Neuronal stem cell (in vitro differentiated cells): ENCODE measurements around the gene DAPK1.

Experiments
- DNase-seq: peaks from one replicate; pipeline ENCODE4 v3.0.0-alpha.2; 2013; ENCODE audit warnings: low spot score
- H2AFZ ChIP-seq: one replicate; pipeline ENCODE4 v1.6.1; 2013; ENCODE audit warnings: mild to moderate bottlenecking, low read length, inconsistent platforms
- H2AK5ac ChIP-seq: 2 replicates; pipeline ENCODE4 v1.6.1; 2013; ENCODE audit warnings: low read depth, mild to moderate bottlenecking, inconsistent platforms, low read length, moderate library complexity, mixed read lengths
- H2BK120ac ChIP-seq: 2 replicates; pipeline ENCODE4 v1.6.1; 2013; ENCODE audit warnings: low read depth, mild to moderate bottlenecking, inconsistent platforms, low read length, moderate library complexity, mixed read lengths
- H2BK12ac ChIP-seq: one replicate; pipeline ENCODE4 v1.6.1; 2013; ENCODE audit warnings: low read length, inconsistent platforms
- H2BK15ac ChIP-seq: 2 replicates; pipeline ENCODE4 v1.6.1; 2013; ENCODE audit warnings: mild to moderate bottlenecking, low read length, inconsistent platforms, mixed read lengths
- H2BK5ac ChIP-seq: one replicate; pipeline ENCODE4 v1.6.1; 2013; ENCODE audit warnings: inconsistent platforms, mild to moderate bottlenecking, low read length, moderate library complexity
- H3K14ac ChIP-seq: one replicate; pipeline ENCODE4 v1.6.1; 2013; ENCODE audit warnings: low read length, inconsistent platforms
- H3K18ac ChIP-seq: 2 replicates; pipeline ENCODE4 v1.6.1; 2013; ENCODE audit warnings: low read length, inconsistent platforms
- H3K23ac ChIP-seq: 2 replicates; pipeline ENCODE4 v1.6.1; 2013; ENCODE audit warnings: low read depth, mild to moderate bottlenecking, mixed read lengths, low read length, inconsistent platforms; ENCODE audit not compliant: poor library complexity
- H3K27ac ChIP-seq: replicated peaks from 3 replicates; pipeline ENCODE4 v1.5.1; 2013; ENCODE audit warnings: low read length, inconsistent platforms
- H3K27me3 ChIP-seq, 3 experiments: 2 replicates each; pipeline ENCODE4 v1.6.1; 2013; ENCODE audit warnings: low read length in 3 of 3, mild to moderate bottlenecking in 2 of 3, inconsistent platforms in 1 of 3, low read depth in 1 of 3, mixed read lengths in 1 of 3, moderate library complexity in 1 of 3; ENCODE audit not compliant: control insufficient read depth in 3 of 3, insufficient read depth in 3 of 3
- H3K36me3 ChIP-seq, 2 donors: replicated peaks in 1 of 2; 2 replicates each; pipeline ENCODE4 v1.6.1; 2013; ENCODE audit warnings: low read length in 2 of 2; ENCODE audit not compliant: control insufficient read depth in 2 of 2, insufficient read depth in 2 of 2
- H3K4ac ChIP-seq: 2 replicates; pipeline ENCODE4 v1.6.1; 2013; ENCODE audit warnings: inconsistent platforms, mild to moderate bottlenecking, low read length, moderate library complexity
- H3K4me1 ChIP-seq, 2 donors: 1 replicate in 1 of 2; 2 replicates in 1 of 2; pipeline ENCODE4 v1.6.1; 2013; ENCODE audit warnings: low read length in 2 of 2, low read depth in 1 of 2; ENCODE audit not compliant: control insufficient read depth in 2 of 2, insufficient read depth in 1 of 2
- H3K4me2 ChIP-seq: one replicate; pipeline ENCODE4 v1.6.1; 2013; ENCODE audit warnings: mild to moderate bottlenecking, low read length, inconsistent platforms; ENCODE audit not compliant: insufficient read depth, poor library complexity, severe bottlenecking
- H3K4me3 ChIP-seq, 2 donors: 2 replicates each; pipeline ENCODE4 v1.5.1; 2013; ENCODE audit warnings: low read length in 2 of 2, mild to moderate bottlenecking in 2 of 2, inconsistent platforms in 1 of 2, moderate library complexity in 1 of 2
- H3K79me1 ChIP-seq: one replicate; pipeline ENCODE4 v1.6.1; 2013; ENCODE audit warnings: low read depth, mild to moderate bottlenecking, inconsistent platforms, low read length, moderate library complexity
- H3K9ac ChIP-seq: one replicate; pipeline ENCODE4 v1.6.1; 2013; ENCODE audit warnings: mild to moderate bottlenecking, low read depth, low read length, inconsistent platforms; ENCODE audit not compliant: poor library complexity
- H3K9me3 ChIP-seq, 2 donors: replicated peaks in 1 of 2; 2 replicates each; pipeline versions ENCODE3 to v1.6.1; 2013; ENCODE audit warnings: low read length in 2 of 2, mild to moderate bottlenecking in 2 of 2, inconsistent platforms in 1 of 2, low read depth in 1 of 2, mixed read lengths in 1 of 2, moderate library complexity in 1 of 2; ENCODE audit not compliant: control insufficient read depth in 2 of 2, insufficient read depth in 1 of 2
- H4K8ac ChIP-seq: one replicate; pipeline ENCODE4 v1.6.1; 2013; ENCODE audit warnings: low read depth, mild to moderate bottlenecking, inconsistent platforms, low read length, moderate library complexity
- H4K91ac ChIP-seq: one replicate; pipeline ENCODE4 v1.6.1; 2013; ENCODE audit warnings: low read length, low read depth, mild to moderate bottlenecking, inconsistent platforms; ENCODE audit not compliant: poor library complexity
- WGBS, 2 donors: extraction: QIAGEN DNeasy Blood & Tissue Kit; methylation state at CpG; one replicate each; pipeline ENCODE4 v1.1.7; 2013; ENCODE audit warnings: missing lambda C conversion rate in 2 of 2, mixed read lengths in 1 of 2; ENCODE audit not compliant: insufficient read length in 2 of 2, insufficient replicate concordance in 1 of 2; ENCODE audit errors: extremely low coverage in 2 of 2; 5-methylcytosine and 5-hydroxymethylcytosine counted together

DAPK1 gene

DNA sequence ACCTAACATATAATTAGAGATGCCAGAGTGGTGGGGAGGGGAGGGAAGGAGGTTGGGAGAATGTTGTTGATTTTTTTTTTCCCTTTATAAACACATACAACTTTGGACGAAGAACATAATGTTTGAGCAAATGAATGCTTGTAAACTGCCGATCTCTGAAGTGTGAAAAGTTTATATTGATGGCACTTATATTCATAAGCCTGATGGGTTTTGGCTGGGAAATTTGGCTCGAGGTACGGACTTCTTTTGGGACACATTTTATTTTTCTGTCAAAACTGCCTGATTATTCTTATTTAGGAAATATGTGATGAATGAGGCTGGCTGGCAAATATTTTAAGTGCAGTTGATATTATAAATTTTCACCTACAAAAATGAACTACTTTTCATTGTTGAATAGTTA is 9.9 kb downstream of the DAPK1 start:
- Histone ChIP-seq H3K23ac (no peak overlapping the region), H2BK15ac (no peak overlapping the region), H4K8ac (no peak overlapping the region), H4K91ac (no peak overlapping the region), H2BK5ac (no peak overlapping the region), H3K4me1 (no peaks in the 10 kb centered on the region), H3K79me1 (peaks cover 4% of the 10 kb centered on the region), H3K4me3 (no peak overlapping the region), H2BK12ac (no peak overlapping the region), H3K14ac (no peak overlapping the region), H2AK5ac (no peak overlapping the region), H3K27ac (no peak overlapping the region), H3K4me2 (no peak overlapping the region), H3K27me3 (no peaks in the 10 kb centered on the region), H3K9me3 (peaks cover 0 to 14% of the 10 kb centered on the region in 2 donors), H3K4ac (no peak overlapping the region), H3K18ac (no peak overlapping the region), H2BK120ac (no peak overlapping the region), H3K36me3 (peaks cover 9 to 82% of the 10 kb centered on the region in 2 donors), H2AFZ (no peak overlapping the region), H3K9ac (no peak overlapping the region)
- no CpG with 5 or more reads among the region's 4 CpGs for WGBS, 2 donors
- DNase-seq: no peak

DNA sequence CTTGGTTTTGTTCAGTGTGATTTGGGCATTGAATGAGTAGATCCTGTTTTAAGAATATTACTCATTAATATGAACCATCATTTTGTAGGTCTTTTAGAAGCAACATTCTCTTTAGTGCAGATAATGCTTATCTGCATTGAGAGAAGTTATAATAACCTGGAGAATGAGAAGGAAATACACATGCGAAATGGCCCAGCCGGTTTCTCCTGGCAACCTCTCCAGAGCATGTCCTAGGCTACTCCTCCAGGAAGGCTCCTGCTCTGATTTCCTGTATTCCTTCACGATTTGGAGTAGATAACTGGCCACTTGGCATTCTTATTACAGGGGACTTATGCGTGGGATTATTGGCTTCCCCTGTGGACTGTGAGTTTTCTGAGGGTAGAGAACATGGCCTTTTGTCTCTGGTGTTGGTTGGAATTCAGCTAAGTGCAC is 12.6 kb downstream of the DAPK1 start:
- Histone ChIP-seq H3K79me1 (peaks cover 4% of the 10 kb centered on the region), H3K4me1 (no peaks in the 10 kb centered on the region), H3K27ac (no peak overlapping the region), H3K4me3 (no peak overlapping the region), H3K4me2 (no peak overlapping the region), H3K14ac (no peak overlapping the region), H3K18ac (no peak overlapping the region), H4K8ac (no peak overlapping the region), H2BK15ac (no peak overlapping the region), H3K9me3 (peaks cover 0 to 8% of the 10 kb centered on the region in 2 donors), H2BK12ac (no peak overlapping the region), H3K27me3 (no peaks in the 10 kb centered on the region), H4K91ac (no peak overlapping the region), H2BK120ac (no peak overlapping the region), H2BK5ac (no peak overlapping the region), H2AK5ac (no peak overlapping the region), H2AFZ (no peak overlapping the region), H3K36me3 (peaks cover 4 to 62% of the 10 kb centered on the region in 2 donors), H3K23ac (no peak overlapping the region), H3K4ac (no peak overlapping the region), H3K9ac (no peak overlapping the region)
- WGBS, 2 donors: no CpG with 5 or more reads among the region's 4 CpGs
- no peak for DNase-seq

DNA sequence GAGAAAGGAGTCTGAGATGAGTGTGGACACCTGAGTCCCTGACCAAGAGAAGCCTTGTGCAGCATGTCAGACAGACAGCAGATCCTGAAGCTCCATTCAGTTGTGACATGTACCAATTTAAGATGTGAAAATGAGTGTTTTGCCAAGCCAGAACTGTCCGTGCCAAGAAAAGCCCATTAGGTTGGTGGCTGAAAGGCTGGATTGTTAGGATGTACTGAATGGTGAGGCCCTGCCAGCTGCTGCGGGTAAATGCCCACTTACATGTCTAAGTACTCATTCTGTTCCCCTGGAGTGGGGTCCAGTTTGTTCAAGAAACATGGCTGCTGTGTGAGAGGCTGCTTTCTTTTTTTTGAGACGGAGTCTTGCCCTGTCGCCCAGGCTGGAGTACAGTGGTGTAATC is 14.6 kb downstream of the DAPK1 start:
- Histone ChIP-seq H2BK5ac (no peak overlapping the region), H2AK5ac (no peak overlapping the region), H2AFZ (no peak overlapping the region), H3K27me3 (no peaks in the 10 kb centered on the region), H3K9ac (no peak overlapping the region), H3K27ac (no peak overlapping the region), H3K36me3 (peaks cover 3 to 53% of the 10 kb centered on the region in 2 donors), H3K23ac (no peak overlapping the region), H3K14ac (no peak overlapping the region), H2BK15ac (no peak overlapping the region), H3K18ac (no peak overlapping the region), H4K91ac (no peak overlapping the region), H4K8ac (no peak overlapping the region), H3K9me3 (peaks cover 0 to 11% of the 10 kb centered on the region in 2 donors), H3K4me1 (peaks cover 2 to 12% of the 10 kb centered on the region in 2 donors), H2BK12ac (no peak overlapping the region), H2BK120ac (no peak overlapping the region), H3K4me2 (no peak overlapping the region), H3K4me3 (no peak overlapping the region), H3K4ac (no peak overlapping the region), H3K79me1 (peaks cover 4% of the 10 kb centered on the region)
- no peak for DNase-seq
- WGBS, 2 donors: no CpG with 5 or more reads among the region's 4 CpGs

DNA sequence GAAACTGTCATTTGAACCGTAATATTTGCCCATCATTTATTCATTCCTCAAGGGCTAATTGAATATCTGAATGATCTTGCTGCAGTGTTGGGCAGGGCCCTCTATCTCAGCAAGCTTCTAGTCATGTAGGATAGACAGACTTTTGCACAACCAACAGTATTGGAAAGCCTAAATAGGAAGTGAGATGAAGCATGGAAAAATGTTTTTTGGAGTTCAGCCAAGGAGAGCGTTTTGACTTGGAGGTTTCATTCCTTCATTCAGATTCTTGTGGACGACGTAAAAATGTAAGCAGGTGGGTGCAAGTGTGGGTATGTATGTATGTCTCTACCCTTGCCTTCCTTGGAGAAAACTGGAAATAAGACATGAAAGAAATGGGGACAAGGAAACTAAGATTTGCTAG is 15.5 kb downstream of the DAPK1 start:
- no peak overlapping the region for H3K4me2 ChIP-seq
- H3K36me3 ChIP-seq: peaks cover 3 to 52% of the 10 kb centered on the region in 2 donors
- H2BK5ac ChIP-seq: no peak overlapping the region
- no peak overlapping the region for H3K27ac ChIP-seq
- no peak overlapping the region for H4K91ac ChIP-seq
- no peak overlapping the region for H2BK15ac ChIP-seq
- no peak overlapping the region for H2AK5ac ChIP-seq
- H3K9me3 ChIP-seq: peaks cover 0 to 11% of the 10 kb centered on the region in 2 donors
- H3K4me1 ChIP-seq: peaks cover 2 to 12% of the 10 kb centered on the region in 2 donors
- no peak overlapping the region for H3K4me3 ChIP-seq
- WGBS, 2 donors: no CpG with 5 or more reads among the region's 4 CpGs
- no peak for DNase-seq
- no peak overlapping the region for H4K8ac ChIP-seq
- H3K14ac ChIP-seq: no peak overlapping the region
- no peak overlapping the region for H2BK12ac ChIP-seq
- no peak overlapping the region for H3K18ac ChIP-seq
- no peaks in the 10 kb centered on the region for H3K27me3 ChIP-seq
- no peak overlapping the region for H3K23ac ChIP-seq
- no peak overlapping the region for H3K9ac ChIP-seq
- H2BK120ac ChIP-seq: no peak overlapping the region
- H3K4ac ChIP-seq: no peak overlapping the region
- no peak overlapping the region for H2AFZ ChIP-seq
- peaks cover 4% of the 10 kb centered on the region for H3K79me1 ChIP-seq
